Upper lobe of right lung (tissue), 1 donor: ENCODE measurements around the gene GATA6. TPM values are rescaled to one million over a fixed set of nuclear protein-coding genes. Genes with fewer than 3 reads are reported as not detected.

Experiments
- ATAC-seq: fragments of 200-7000 bp; cut with Tn5 transposase; one replicate; pipeline ENCODE4 v1.9.1; 2020; ENCODE audit warnings: mild to moderate bottlenecking, moderate library complexity
- DNase-seq: peaks from one replicate; pipeline ENCODE4 v3.0.0-alpha.2; 2020
- H3K27ac ChIP-seq: fragments of 200-600 bp; one replicate; pipeline ENCODE4 v1.8.0; 2022
- H3K27me3 ChIP-seq: fragments of 200-600 bp; one replicate; pipeline ENCODE4 v1.8.0; 2022; ENCODE audit warnings: mild to moderate bottlenecking
- H3K36me3 ChIP-seq: fragments of 200-600 bp; one replicate; pipeline ENCODE4 v1.8.0; 2022
- H3K4me1 ChIP-seq: fragments of 200-600 bp; one replicate; pipeline ENCODE4 v1.8.0; 2022
- H3K4me3 ChIP-seq: fragments of 200-600 bp; one replicate; pipeline ENCODE4 v1.8.0; 2022; ENCODE audit warnings: mild to moderate bottlenecking
- H3K9me3 ChIP-seq: fragments of 200-600 bp; one replicate; pipeline ENCODE4 v1.8.0; 2022
- CTCF ChIP-seq: fragments of 200-600 bp; IDR thresholded peaks from one replicate; pipeline ENCODE4 v1.8.0; 2022; ENCODE audit warnings: antibody characterized with exemption
- intact Hi-C: fragments of 100-400 bp; cut with DNase I; formaldehyde crosslinking; loops from one replicate; pipeline ENCODE4 v1.11.0; 2022
- total RNA-seq: library from RNA; stranded (reverse); fragmentation: NEBNext Ultra II Directional; extraction: Animal tissue kit (Norgen Biotek cat#: 25700); gene quantifications from one replicate; pipeline ENCODE4 v1.2.1, GENCODE V29; 2021
- donor health status: DM: no; HTN: yes; CAD: no; lungs with severe emphysema.

The GATA6 gene
- total RNA-seq, 1 donor from 2014 or later: 32.2 TPM

GRCh38 chr18:22204214-22204536 lies 34.8 kb downstream of the GATA6 start:
- DNase-seq: no peak
- Histone ChIP-seq H3K4me3 (no peak overlapping the region), H3K4me1 (peaks cover 6% of the 10 kb centered on the region), H3K27ac (no peak overlapping the region), H3K36me3 (peaks cover 33% of the 10 kb centered on the region), H3K9me3 (no peaks in the 10 kb centered on the region), H3K27me3 (no peaks in the 10 kb centered on the region)
- ATAC-seq: no peak
- intact Hi-C loops: no loop called here
- no peak for TF ChIP-seq CTCF

- H3K27me3 ChIP-seq: no peaks in the 10 kb centered on the region
- intact Hi-C loops: no loop called here
- no peaks in the 10 kb centered on the region for H3K9me3 ChIP-seq
- H3K27ac ChIP-seq: no peak overlapping the region
- ATAC-seq: no peak
- DNase-seq: no peak
- peaks cover 6% of the 10 kb centered on the region for H3K4me1 ChIP-seq
- peaks cover 32% of the 10 kb centered on the region for H3K36me3 ChIP-seq
- H3K4me3 ChIP-seq: no peak overlapping the region
- TF ChIP-seq CTCF: no peak
These were observed 35.6 kb downstream of the GATA6 start for GRCh38 chr18:22204996-22205395.

DNA sequence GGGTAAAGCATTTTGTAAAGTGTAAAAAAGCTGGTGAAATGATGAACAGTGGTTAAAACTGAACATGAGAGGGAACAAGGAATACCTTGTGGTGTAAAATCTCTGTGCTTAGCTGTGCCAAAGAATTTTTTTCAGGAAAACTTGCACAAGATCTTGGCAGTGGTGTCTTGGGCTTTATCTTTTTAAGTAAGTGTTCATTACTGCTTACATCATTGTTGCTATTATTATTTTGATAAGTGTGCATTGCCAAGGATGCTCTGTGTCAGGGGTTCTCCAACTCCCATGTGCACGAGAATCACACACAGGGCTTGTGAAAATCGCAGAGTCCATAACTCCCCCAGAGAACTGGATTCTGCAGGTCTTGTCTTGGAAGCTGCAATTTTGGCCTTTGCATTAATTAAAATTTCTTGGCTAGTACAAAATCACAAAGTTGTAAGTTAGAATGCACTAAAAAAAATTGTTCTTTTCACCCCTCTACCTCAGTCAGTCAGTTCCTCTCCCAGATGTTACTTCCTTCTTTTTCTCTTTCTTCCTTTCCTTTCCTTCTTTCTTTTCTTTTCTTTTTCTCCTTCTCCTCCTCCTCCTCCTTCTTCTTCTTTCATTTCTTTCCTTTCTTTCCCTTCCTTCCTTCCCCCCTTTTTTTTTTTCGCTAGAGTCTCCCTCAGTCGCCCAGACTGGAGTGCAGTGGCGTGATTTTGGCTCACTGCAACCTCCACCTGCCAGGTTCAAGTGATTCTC lies 37.8 kb downstream of the GATA6 start:
- intact Hi-C loops: no loop called here
- Histone ChIP-seq H3K9me3 (no peaks in the 10 kb centered on the region), H3K36me3 (peaks cover 10% of the 10 kb centered on the region), H3K27ac (no peak overlapping the region), H3K4me1 (peaks cover 6% of the 10 kb centered on the region), H3K4me3 (no peak overlapping the region), H3K27me3 (no peaks in the 10 kb centered on the region)
- no peak for TF ChIP-seq CTCF
- ATAC-seq (peak; percentile 32), DNase-seq (no peak)

GRCh38 chr18:22210311-22210754 lies 40.9 kb downstream of the GATA6 start:
- intact Hi-C loops: no loop called here
- Histone ChIP-seq H3K27ac (no peak overlapping the region), H3K36me3 (no peaks in the 10 kb centered on the region), H3K27me3 (no peaks in the 10 kb centered on the region), H3K4me1 (peaks cover 12% of the 10 kb centered on the region), H3K4me3 (no peak overlapping the region), H3K9me3 (no peaks in the 10 kb centered on the region)
- ATAC-seq: no peak
- TF ChIP-seq CTCF: no peak
- DNase-seq: no peak

GRCh38 chr18:22211657-22212056 lies 42.3 kb downstream of the GATA6 start:
- intact Hi-C loops: no loop called here
- TF ChIP-seq CTCF: no peak

More at GRCh38 chr18:22211657-22212056, 42.3 kb downstream of the GATA6 start:
- H3K4me1 ChIP-seq: peaks cover 6% of the 10 kb centered on the region
- no peak overlapping the region for H3K4me3 ChIP-seq
- H3K9me3 ChIP-seq: no peaks in the 10 kb centered on the region
- no peak overlapping the region for H3K27ac ChIP-seq
- no peaks in the 10 kb centered on the region for H3K27me3 ChIP-seq
- H3K36me3 ChIP-seq: no peaks in the 10 kb centered on the region
- no peak for DNase-seq
- peak; percentile 63 for ATAC-seq
